IPS-NIHi11 (cell line): ENCODE measurements around the gene LPIN3.
"Not testable (repeated sequence)": the region's sequence is repeated elsewhere in the genome, so short reads cannot be mapped to it uniquely, and the experiment has no call there.

Experiments used
- DNase-seq: peaks from one replicate; pipeline ENCODE4 v3.0.0; 2012; ENCODE audit warnings: mixed read lengths, low spot score

LPIN3 gene

GRCh38 chr20:41340327-41341055 is at the start of gene LPIN3:
TSS of gene LPIN3 (plus strand) at chr20:41340821. CDS start at chr20:41345804, 4,983 bp downstream.
- DNase-seq = peak; percentile 97

- DNase-seq = no peak
These were observed 47.2 kb upstream of the LPIN3 start for GRCh38 chr20:41293269-41294037.

- no peak for DNase-seq
These were observed 40.7 kb upstream of the LPIN3 start for GRCh38 chr20:41299899-41300298.

GRCh38 chr20:41300383-41300782 is 40.2 kb upstream of the LPIN3 start:
- no peak for DNase-seq

GRCh38 chr20:41300886-41301285 is 39.7 kb upstream of the LPIN3 start:
- DNase-seq = no peak

GRCh38 chr20:41304002-41304401 is 36.6 kb upstream of the LPIN3 start:
- no peak for DNase-seq

- no peak for DNase-seq
These were observed 36.1 kb upstream of the LPIN3 start for GRCh38 chr20:41304424-41305079.

GRCh38 chr20:41306061-41306727 is 34.4 kb upstream of the LPIN3 start:
- no peak for DNase-seq

GRCh38 chr20:41307021-41307420 is 33.6 kb upstream of the LPIN3 start:
- no peak for DNase-seq

- no peak for DNase-seq
These were observed 32.3 kb upstream of the LPIN3 start for GRCh38 chr20:41308290-41308711.

- no peak for DNase-seq
These were observed 31.8 kb upstream of the LPIN3 start for GRCh38 chr20:41308726-41309413.

- DNase-seq = no peak
These were observed 30.8 kb upstream of the LPIN3 start for GRCh38 chr20:41309817-41310216.

GRCh38 chr20:41312009-41312408 is 28.6 kb upstream of the LPIN3 start:
- not testable (repeated sequence) for DNase-seq

GRCh38 chr20:41314386-41314785 is 26.2 kb upstream of the LPIN3 start:
- DNase-seq = no peak

GRCh38 chr20:41316051-41316450 is 24.6 kb upstream of the LPIN3 start:
- no peak for DNase-seq

GRCh38 chr20:41316602-41317545 is 23.7 kb upstream of the LPIN3 start:
- peak; percentile 86 for DNase-seq

GRCh38 chr20:41317546-41318270 is 22.9 kb upstream of the LPIN3 start, which contains the start of gene ZHX3:
TSS of gene ZHX3 (minus strand) at chr20:41317731. CDS start at chr20:41204916, 112,815 bp downstream.
- DNase-seq = peak; percentile 100

- no peak for DNase-seq
These were observed 22.4 kb upstream of the LPIN3 start for GRCh38 chr20:41318271-41318649.

- no peak for DNase-seq
These were observed 20.2 kb upstream of the LPIN3 start for GRCh38 chr20:41320441-41320840.

- DNase-seq = no peak
These were observed 19.6 kb upstream of the LPIN3 start for GRCh38 chr20:41320976-41321375.
